NCI-H128 (cell line): ENCODE results near the gene SAP25.
"Not testable (repeated sequence)": the region's sequence is repeated elsewhere in the genome, so short reads cannot be mapped to it uniquely, and the experiment has no call there.

Experiments used
- DNase-seq: peaks from one replicate; lab custom pipeline; 2025; ENCODE audit not compliant: unreplicated experiment; lab: John Stamatoyannopoulos, UW

Gene SAP25

DNA sequence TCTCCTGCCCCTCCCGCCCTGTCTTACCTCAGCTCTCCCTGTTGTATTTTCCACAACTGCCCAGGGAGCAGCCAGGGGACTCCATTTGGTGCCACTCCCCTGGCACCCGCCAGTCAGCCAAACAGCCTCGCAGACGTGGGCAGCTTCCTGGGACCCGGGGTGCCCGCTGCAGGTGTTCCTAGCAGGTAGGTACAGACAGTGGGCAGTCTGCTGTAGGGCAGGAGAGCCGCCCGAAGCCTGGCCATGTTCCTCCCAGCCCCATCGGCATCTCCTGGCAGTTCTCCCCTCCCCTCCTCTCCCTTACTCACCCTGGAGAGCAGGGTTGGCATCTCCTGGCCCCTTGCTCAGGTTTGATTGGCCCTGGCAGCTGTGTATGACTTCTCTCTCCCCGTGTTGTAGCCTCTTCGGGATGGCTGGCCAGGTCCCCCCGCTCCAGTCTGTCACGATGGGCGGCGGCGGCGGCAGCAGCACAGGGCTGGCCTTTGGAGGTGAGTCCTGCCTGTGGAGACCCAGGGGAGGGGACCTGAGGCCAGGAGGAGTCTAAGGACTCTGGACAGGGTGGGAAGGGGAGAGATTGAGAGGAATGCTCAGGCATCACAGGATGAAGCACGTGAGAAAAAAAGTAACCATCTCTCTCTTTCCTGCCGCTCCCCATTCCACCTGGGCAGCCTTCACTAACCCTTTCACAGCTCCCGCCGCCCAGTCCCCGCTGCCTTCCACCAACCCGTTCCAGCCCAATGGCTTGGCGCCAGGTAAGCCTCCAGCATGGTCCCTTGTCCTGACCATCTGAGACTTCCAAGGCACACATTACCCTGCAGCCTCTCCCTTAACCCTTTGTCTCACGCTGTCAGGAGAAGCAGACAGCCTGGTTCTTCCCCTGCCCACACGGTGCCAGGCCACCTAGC, 11.3 kb downstream of the SAP25 start:
- DNase-seq: no peak

DNA sequence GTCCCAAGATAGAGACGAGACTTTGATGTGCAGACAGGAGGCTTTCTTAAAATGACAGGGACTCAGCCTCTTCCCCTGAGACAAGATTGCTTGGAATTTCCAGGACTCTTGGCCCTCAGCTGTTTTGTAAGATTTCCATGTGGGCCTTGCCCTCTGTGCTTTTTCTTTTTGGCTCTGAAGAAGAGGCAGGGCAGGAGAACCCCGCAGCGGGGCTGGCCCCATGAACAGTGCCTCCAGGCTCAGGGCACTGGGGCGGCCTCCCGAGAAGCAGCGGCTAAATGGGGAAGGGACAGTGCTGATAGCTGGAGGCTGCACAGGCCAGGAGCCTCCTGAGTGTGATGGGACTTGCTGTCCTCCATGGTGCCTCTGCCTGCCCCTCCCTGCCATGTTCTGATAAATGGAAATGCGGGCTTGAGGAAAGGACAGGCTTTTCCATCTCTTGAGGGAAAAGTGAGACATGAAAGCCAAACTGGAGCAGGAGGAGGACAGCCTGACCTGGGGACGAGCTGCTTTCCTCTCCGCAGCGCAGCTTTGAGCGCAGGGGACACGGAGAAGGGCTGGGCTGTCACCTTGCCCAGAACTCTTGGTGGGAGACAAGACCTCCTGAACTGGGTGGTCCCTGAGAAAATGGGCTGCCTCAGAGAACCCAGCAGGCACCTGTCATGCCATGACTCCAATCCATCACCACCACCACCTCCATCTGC, 12.1 kb downstream of the SAP25 start:
- no peak for DNase-seq

DNA sequence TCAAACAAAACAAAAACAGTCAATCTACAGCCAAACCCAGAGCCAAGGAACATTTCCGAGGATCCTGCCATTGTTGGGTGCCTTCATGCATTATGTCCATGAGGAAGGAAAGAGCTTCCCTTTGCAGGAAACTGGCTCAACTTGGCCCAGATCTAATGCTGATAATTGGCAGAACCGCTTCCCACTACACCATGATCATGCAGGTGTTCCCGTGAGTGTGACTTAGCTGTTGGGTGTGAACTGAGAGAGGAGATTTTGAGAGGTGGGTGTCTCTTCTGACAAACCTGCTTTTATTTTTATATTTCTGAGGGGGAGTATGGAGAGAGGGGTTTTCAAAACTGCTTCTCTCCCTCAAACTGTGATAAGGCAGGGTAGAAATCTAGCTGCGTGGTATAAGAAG, 14.6 kb downstream of the SAP25 start:
- no peak for DNase-seq

DNA sequence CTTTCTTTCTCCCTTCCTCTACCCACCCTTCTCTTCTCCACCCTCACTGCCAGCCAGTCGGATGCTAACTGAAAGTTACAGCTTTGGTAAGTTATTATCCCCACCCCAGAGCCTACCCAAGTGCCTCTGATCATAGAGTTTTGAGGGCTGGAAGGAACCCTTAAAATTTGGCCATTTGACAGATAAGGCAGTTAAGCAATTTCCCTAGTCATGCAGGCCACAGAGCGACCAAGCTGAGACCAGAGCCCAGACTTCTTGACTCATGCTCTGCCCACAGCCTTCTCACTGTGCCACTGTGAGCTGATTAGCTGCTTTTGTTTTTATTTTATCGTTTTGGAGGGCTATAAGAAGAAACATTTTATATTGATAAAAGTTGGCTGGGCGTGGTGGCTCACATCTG, 17.2 kb downstream of the SAP25 start:
- no peak for DNase-seq

DNA sequence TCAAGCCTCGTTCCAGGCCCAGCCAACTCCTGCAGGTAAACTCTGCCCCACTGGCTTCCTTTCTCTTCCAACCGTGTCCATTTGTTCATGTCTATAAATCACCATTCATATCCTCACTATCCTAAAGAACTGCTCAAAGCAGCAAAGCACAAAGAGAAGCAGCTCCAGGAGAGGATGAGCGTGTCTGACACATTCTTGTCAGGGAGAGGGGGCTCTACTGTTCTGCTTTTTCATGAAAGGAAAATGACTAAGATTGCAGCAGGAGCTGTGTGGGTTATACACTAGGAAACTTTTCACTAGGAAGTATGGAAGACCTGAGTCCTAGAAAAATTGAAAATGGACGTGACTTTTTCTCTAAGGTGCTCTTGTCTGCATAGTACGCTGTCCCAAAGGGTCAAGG, 18.0 kb downstream of the SAP25 start:
- DNase-seq: no peak

DNA sequence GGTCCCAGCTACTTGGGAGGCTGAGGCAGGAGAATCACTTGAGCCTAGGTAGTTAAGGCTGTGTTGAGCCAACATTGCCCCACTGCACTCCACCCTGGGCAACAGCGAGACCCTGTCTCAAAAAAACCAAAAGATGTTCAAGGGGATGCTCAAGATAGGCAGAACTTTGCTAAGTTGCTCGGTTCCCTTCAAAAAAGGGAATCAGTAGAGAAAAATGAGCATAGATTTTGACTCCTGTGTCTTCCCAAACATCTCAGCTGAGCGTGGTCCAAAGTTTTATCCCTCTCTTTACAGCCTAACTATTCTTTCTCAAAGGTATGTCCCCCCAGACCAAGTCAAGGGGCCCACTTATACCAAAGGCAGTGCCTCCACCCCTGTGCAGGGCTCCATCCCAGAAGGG, 20.7 kb downstream of the SAP25 start:
- DNase-seq: no peak

DNA sequence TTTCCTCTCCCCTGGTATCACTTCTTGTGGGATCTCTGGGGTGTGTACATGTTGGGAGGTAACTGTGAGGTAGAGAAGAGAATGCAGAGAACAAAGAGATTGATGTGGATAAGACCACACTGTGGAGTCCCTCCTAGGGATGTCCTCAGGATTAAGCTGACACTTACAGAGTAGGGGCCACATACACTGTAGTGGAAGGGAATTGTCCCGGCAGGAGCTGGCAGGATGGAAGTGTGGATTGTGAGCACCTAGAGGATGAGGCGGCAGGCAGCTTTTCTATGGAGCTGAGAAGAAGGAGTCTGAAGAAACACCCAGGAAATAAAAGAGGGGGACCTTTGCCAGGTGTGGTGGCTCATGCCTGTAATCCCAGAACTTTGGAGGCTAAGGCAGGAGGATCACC, 21.2 kb downstream of the SAP25 start:
- DNase-seq: no peak

DNA sequence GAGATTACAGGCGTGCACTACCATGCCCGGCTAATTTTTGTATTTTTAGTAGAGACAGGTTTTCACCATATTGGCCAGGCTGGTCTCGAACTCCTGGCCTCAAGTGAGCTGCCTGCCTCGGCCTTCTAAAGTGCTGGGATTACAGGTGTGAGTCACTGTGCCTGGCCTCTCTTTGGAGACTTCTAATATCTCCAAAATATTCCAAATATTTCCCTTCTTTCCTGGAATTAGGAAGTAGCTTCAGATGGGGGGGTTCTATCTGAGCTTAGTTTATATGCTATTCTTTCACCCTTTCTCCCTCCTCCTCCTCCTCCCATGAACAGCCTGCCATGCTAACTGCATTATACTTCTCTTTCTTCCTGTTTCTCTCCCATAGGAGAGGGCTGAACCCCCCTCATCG, 25.3 kb downstream of the SAP25 start:
- not testable (repeated sequence) for DNase-seq

DNA sequence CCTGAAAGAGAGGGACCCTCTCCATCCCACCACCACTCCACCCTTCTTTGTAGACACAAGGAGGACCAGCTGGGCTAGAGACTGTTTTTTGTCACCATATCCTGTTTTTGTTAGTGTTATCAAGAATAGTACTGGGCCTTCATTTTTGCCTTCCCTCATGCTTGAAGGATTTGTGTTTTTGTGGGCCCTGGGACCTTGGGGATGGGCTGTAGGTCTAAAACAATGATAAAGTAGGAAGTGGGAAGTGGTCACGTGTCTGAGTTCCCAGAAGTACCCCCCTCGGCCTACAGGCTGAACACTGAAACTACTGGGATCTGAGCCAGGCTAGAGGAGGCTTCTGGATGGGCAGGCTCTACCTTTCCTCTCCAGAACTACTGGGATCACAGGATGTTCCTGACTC, 25.8 kb downstream of the SAP25 start:
- DNase-seq: no peak

DNA sequence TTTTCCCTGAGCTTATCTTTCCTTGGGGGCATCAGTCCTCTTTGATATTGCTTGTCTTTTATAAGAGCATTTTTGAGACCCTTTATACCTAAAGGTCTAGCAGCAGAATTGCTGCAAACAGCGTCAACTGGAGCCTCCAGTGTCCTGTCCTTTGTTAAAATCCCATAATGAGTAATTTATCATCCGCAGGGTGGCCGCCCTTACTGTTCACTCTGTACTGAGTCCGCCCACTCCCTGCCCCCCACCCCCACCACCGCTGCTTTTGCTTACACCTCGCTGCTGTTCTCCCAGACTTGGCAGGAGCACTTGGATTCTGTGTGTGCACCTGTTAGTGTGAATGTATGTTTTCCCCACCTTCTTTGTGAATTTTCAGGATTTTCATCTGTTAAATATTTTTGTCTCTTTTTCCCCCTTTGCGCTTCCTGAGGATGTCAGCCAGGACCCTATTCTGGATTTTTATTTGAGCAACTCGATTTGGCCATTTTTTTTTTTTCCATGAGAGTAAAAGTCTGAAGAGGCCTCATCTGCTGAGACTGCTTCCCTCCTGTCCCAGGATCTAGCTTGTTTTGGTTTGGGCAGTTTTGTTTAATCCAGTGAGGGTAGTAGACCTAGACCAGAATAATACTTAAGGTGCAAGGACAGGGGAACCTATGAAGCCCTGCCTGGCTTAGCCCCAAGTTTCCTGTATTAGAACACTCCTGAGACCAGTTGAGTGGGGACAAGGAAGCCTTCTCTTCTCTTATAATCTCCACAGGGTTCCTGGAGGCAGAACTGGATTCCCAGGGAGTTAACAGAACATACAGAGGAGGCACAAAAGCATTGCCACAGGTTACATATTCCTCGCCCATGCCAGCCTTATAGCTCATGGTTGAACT, 26.5 kb downstream of the SAP25 start:
- no peak for DNase-seq

DNA sequence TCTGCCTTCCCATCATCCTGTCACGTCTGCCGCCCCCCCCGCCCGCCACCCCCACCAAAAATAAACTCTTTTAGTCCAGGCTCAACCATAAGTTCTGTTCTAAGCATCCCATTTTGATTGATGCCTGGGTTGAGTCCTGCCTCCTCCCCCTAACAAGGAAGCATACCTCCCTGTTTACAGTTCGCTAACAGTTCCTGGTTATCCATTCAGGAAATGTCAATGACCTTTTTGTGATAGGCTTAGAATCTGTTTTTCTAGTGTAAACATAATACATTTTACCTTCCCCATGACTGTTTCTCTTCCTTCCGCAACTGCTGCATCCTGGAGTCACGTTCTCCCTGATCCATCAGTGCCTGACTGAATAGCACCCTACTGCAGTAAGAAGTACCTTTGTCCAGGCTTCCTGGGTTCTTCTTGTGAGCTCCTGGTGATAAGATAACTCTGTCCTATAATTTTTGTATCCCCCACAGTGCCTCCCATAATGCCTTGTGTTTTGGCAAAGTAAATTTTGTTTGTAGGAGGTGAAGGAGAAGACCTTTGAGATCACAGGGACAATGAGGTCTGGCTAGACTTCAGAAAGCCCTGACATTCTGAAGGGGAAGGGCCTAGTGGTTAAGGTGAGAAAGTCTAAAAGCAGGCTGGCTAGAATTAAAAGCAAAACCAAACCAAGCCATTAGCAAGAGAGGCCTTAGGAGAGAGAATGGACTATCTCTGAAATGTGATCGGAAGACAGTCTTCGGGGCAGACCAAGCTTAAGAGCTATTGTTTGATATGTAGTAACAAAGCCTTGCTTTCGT, 27.4 kb downstream of the SAP25 start:
- DNase-seq: no peak

DNA sequence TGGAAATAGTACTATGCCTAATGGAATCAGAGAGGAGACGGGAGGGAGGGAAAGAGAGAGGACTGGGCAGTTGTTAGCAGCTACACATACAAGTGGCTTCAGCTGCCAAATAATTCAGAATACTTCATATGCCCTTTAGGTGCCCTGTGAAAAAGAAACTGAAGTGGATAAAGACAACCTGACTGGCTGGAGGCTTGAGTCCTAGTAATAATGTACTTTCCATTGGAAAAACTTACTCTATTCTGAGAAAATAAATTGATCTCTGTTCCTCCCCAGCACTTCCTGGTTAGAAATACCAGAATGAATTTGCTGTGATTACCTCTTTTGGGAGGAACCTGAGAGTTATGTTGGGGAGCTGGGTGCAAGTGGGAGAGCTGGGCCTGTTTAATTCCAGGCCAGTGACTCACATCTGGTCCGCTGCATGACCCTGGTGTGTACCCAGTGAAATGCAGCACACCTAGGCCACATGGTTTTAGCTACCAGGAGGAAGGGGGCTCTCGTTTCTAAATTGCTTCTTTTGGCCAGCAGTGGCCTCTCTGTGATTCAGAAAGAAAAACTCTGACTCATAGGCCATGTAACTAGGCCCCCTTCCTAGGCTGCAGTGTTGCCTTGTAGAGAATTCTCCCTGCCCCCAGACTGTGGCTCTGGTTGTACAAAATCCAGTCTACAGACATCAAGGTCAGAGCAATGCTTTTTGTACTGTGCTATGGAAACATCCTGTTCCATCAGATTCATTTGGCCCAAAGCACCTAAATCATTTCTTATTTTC, 28.2 kb downstream of the SAP25 start:
- DNase-seq: no peak

DNA sequence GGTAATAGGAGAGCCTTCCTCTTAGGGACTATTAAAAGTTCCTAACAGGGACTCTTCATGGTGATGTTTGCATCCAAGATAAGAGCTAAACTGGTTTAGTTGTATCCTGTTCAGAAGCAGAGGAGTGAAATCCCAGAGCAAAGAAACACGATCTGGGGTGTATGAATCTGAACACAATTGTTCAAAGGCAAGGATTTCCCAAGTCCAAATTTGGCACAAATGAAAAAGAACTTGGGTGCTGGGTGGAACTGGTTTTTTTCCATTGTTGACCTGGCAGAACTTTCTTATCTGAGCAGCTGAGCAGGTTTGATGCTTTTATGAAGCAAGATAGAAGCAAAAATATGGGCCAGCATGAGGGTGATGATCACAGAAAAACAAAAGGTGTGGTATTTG, 28.7 kb downstream of the SAP25 start:
- DNase-seq: no peak

DNA sequence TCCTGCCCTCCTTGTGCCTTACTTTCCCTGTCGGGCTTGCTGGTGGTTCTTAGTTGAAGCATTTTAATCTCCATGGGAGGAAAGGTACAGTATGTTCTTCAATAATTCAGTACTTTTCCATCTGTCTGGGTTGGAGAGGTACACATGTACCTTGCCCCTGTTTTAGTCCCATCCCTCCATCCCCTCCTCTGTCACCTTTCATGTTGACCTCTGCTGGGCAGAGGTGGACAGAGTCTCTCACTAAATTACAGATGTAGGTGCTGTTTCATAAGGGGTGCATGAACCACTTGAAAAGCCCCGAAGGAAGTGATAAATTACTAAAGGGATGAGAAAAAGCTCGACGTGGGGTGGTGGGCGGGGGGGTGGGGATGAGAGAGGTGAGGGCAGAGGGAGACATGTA, 29.3 kb downstream of the SAP25 start:
- DNase-seq: no peak

DNA sequence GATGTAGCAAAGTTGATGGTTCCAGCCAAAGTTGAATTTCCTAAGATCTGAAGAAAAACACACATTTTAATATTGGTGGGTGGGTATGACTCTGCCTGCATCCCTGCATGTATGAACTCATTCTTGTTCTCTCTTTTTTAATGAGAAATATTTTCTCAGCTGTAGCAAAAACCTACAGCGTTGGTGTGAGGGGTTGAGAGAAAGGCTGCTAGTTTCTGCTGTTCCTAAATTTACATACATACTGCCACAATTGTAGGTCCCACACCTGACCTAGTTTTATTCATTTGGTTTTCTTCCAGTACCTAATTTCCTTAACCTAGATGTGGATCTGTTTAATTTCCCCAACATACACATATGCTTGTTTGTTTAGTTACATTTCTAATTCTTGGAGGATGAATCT, 30.1 kb downstream of the SAP25 start:
- DNase-seq: no peak

DNA sequence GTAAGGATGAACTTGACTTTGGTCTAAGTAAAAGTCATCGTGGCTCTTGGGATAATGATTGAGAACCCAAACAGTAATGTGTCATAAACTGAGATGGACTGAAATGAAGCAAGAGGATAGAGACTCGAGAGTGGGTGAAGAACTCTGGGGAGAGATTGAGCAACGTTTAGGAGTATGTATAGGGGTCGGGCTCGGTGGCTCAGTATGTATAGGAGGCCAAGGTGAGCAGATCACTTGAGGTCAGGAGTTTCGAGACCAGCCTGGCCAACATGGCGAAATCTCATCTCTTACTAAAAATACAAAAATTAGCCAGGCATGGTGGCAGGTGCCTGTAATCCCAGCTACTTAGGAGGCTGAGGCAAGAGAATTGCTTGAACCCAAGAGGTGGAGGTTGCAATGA, 32.4 kb downstream of the SAP25 start:
- not testable (repeated sequence) for DNase-seq

DNA sequence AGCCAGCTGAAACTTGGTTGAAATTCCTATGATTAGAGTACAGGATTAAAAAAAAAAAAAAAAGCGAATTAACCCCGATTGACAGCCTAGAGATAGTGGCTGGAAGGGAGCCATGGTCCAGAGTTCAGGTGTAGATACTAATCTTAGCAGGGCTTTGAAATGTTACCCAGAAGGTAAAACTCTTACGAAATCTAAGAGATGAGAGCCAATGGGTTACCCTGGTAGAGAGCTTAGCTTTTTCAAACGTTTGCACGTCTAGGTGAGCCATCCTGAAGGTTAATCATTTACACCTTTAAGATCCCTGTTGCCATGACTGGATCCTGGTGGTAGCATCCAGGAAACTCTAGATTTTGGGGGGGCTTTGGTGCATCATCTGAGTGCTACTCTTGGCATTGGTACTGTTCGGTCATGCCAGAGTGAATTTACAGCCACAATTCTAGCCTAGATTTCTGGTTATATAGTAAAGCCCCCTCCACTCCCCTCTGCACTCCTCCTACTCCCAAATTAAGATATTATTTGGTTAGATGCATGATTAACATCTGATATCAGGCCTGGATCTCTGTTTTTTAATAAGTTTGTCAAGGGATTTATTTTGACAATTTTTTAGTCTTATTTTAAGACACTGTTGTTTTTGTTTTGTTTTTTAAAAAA, 33.5 kb downstream of the SAP25 start:
- no peak for DNase-seq

DNA sequence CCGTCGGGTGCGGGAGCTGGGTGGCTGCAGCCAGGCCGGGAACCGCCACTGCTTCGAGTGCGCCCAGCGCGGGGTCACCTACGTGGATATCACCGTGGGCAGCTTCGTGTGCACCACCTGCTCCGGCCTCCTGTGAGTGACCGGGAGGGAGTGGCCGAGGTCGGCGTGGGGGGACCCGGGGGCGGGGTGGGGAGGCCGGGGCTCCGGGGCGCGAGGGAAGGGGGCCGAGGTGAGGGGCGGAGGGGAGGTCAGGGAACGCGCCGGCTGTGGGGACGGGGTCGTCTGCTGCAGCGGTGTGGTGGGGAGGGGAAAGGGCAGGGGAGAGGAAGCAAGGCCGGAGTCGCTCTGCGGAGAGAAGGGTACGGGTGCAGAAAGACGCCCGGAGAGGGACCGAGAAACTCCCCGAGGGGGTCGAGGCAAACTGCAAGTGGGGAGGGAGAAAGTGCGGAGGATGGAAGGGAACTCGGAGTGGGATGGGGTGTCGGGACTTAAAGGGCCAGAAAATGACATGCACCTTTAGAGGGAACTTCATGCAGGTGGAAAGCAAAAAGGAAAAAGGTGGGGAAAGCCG, 34.2 kb downstream of the SAP25 start:
- no peak for DNase-seq
